Endothelial cell of umbilical vein (primary cell): ENCODE results near the gene CCNY. TPM values are rescaled to one million over a fixed set of nuclear protein-coding genes. Genes with fewer than 3 reads are reported as not detected.

Source experiments
- BruUV-seq: library from RNA; stranded (reverse); fragments of 400-500 nt; replicated peaks from 2 replicates; lab custom pipeline; 2021; lab: Mats Ljungman, UMichigan
- CTCF ChIA-PET: fragments of 300-600, 350-600 bp; sonication (Branson Sonifier 250); formaldehyde crosslinking; loops from one replicate; lab custom pipeline; 2021; ENCODE audit warnings: antibody characterized with exemption, inconsistent platforms; lab: Charles Lee
- POLR2A ChIA-PET: fragments of 300-600, 350-600 bp; sonication (Branson Sonifier 250); formaldehyde crosslinking; loops from one replicate; lab custom pipeline; 2021; ENCODE audit warnings: antibody characterized with exemption, inconsistent platforms; lab: Charles Lee
- DNase-seq: peaks from one replicate; pipeline ENCODE4 v3.0.0-alpha.2; 2011; ENCODE audit warnings: low read depth, low spot score
- FAIRE-seq: peaks from 2 replicates; lab custom pipeline; 2011; peaks lifted over from hg19 to GRCh38; lab: Jason Lieb, UNC
- H2AFZ ChIP-seq: 2 replicates; pipeline ENCODE4 v1.6.0; 2012; ENCODE audit warnings: low read depth, low read length, control low read depth, inconsistent platforms
- H3K27ac ChIP-seq: 2 replicates; pipeline ENCODE4 v1.5.1; 2011; ENCODE audit warnings: low read depth, mild to moderate bottlenecking, control low read depth, low read length, moderate library complexity; ENCODE audit not compliant: insufficient read depth
- H3K27me3 ChIP-seq, 2 experiments: 2 replicates each; pipeline versions ENCODE4 v1.6.0 to v1.6.1; 2011; ENCODE audit warnings: low read length in 2 of 2, mixed read lengths in 1 of 2; ENCODE audit not compliant: control insufficient read depth in 2 of 2, insufficient read depth in 2 of 2
- H3K36me3 ChIP-seq, 2 experiments: 2 replicates in 1 of 2; 3 replicates in 1 of 2; pipeline ENCODE4 v1.5.1; 2011; ENCODE audit warnings: low read length in 2 of 2, mild to moderate bottlenecking in 1 of 2, moderate library complexity in 1 of 2; ENCODE audit not compliant: control insufficient read depth in 2 of 2, insufficient read depth in 2 of 2; ENCODE audit errors: extremely low read depth in 1 of 2
- H3K4me1 ChIP-seq: 3 replicates; pipeline ENCODE4 v1.5.1; 2011; ENCODE audit warnings: mild to moderate bottlenecking, low read length; ENCODE audit not compliant: control insufficient read depth, insufficient read depth; ENCODE audit errors: extremely low read depth
- H3K4me2 ChIP-seq: 2 replicates; pipeline ENCODE4 v1.6.1; 2011; ENCODE audit warnings: low read length, control low read depth, mixed read lengths; ENCODE audit not compliant: insufficient read depth
- H3K4me3 ChIP-seq, 3 experiments: fragments of 200-600 bp in 1 of 3; sonication (generic), shearing (Covaris generic) in 1 of 3; replicated peaks in 1 of 3; 2 replicates each; pipeline ENCODE4 v1.5.1; 2011 to 2016; ENCODE audit warnings: control low read depth in 3 of 3, low read length in 3 of 3, mild to moderate bottlenecking in 2 of 3, inconsistent platforms in 1 of 3, low read depth in 1 of 3, moderate library complexity in 1 of 3; ENCODE audit not compliant: insufficient read depth in 1 of 3
- H3K79me2 ChIP-seq: 2 replicates; pipeline ENCODE4 v1.6.0; 2012; ENCODE audit warnings: low read length, inconsistent platforms; ENCODE audit not compliant: control insufficient read depth, insufficient read depth
- H3K9ac ChIP-seq: replicated peaks from 2 replicates; pipeline ENCODE3; 2011; ENCODE audit warnings: low read length, control low read depth; ENCODE audit not compliant: insufficient read depth; ENCODE audit errors: extremely low read depth
- H3K9me1 ChIP-seq: replicated peaks from 3 replicates; pipeline ENCODE4 v1.6.0; 2011; ENCODE audit warnings: mild to moderate bottlenecking, low read length; ENCODE audit not compliant: control insufficient read depth, insufficient read depth; ENCODE audit errors: extremely low read depth
- H3K9me3 ChIP-seq: replicated peaks from 2 replicates; pipeline ENCODE4 v1.5.1; 2012; ENCODE audit warnings: low read length, inconsistent platforms; ENCODE audit not compliant: control insufficient read depth, insufficient read depth
- H4K20me1 ChIP-seq: replicated peaks from 2 replicates; pipeline ENCODE3; 2011; ENCODE audit warnings: mild to moderate bottlenecking, low read length; ENCODE audit not compliant: control insufficient read depth, insufficient read depth; ENCODE audit errors: extremely low read depth
- EZH2 ChIP-seq: IDR thresholded peaks from 2 replicates; pipeline ENCODE4 v1.6.1; 2012; ENCODE audit warnings: borderline replicate concordance, low read depth, mild to moderate bottlenecking, moderate library complexity, low read length, inconsistent platforms; ENCODE audit not compliant: severe bottlenecking
- GATA2 ChIP-seq: IDR thresholded peaks from 2 replicates; pipeline ENCODE4 v1.7.0; 2011; ENCODE audit warnings: low read depth, mild to moderate bottlenecking, moderate library complexity, mixed read lengths, low read length; ENCODE audit not compliant: insufficient read length, insufficient read depth
- JUN ChIP-seq: IDR thresholded peaks from 2 replicates; pipeline ENCODE4 v1.6.1; 2011; ENCODE audit warnings: borderline replicate concordance, low read depth; ENCODE audit not compliant: insufficient read length, insufficient read depth
- MYC ChIP-seq: IDR thresholded peaks from one replicate; pipeline ENCODE4 v1.6.1; 2011; ENCODE audit warnings: mild to moderate bottlenecking, low read depth, low read length
- POLR2A ChIP-seq: IDR thresholded peaks from 2 replicates; pipeline ENCODE4 v1.6.1; 2012; ENCODE audit warnings: low read depth, mild to moderate bottlenecking, control low read depth, low read length
- dilution Hi-C: fragments of 300-500 bp; cut with MboI; formaldehyde crosslinking; loops from one replicate; pipeline ENCODE4 v1.15.0; 2019; ENCODE audit warnings: low sequenced_read_pairs; ENCODE audit not compliant: extremely low pct_ligation_motif_present
- intact Hi-C: fragments of 100-400 bp; cut with micrococcal nuclease; formaldehyde crosslinking; loops from one replicate; pipeline ENCODE4 v1.10.0; 2022
- polyA plus RNA-seq, 4 experiments: library from polyadenylated mRNA; depleted of rRNA in 3 of 4; stranded (reverse) in 3 of 4; unstranded in 1 of 4; fragments of >200 nt; gene quantifications; 2 replicates each; pipeline versions ENCODE4 v1.2.1 to v1.2.3, GENCODE V29; 2011 to 2012; ENCODE audit warnings: missing spikeins in 1 of 4
- total RNA-seq: library from RNA; stranded (reverse); gene quantifications from 2 replicates; pipeline ENCODE4 v1.2.3, GENCODE V29; 2021
- TF ChIP-seq, protein P1 (sequence below): IDR thresholded peaks from 2 replicates; pipeline ENCODE4 v1.6.1; 2011; ENCODE audit not compliant: insufficient read depth, insufficient read length
- TF ChIP-seq, protein P2 (sequence below), 2 donors: IDR thresholded peaks; 1 replicate in 1 of 2; 2 replicates in 1 of 2; pipeline ENCODE4 v1.5.1; 2011; ENCODE audit warnings: low read length in 2 of 2, mild to moderate bottlenecking in 2 of 2, moderate library complexity in 2 of 2, control low read depth in 1 of 2, inconsistent platforms in 1 of 2, low read depth in 1 of 2; ENCODE audit not compliant: insufficient read depth in 1 of 2; ENCODE audit errors: extremely low read depth in 1 of 2

The CCNY gene
- total and polyA plus RNA-seq, 2 donors (not counting 3 experiments of a cell fraction or from before 2014, with no cell fraction given), result 61.5 to 107 TPM

- H3K4me1 ChIP-seq, result peaks cover 31% of the 10 kb centered on the region
- no peak overlapping the region for H3K9ac ChIP-seq
- no TSS peak for BruUV-seq
- no peaks in the 10 kb centered on the region for H4K20me1 ChIP-seq
- no peaks in the 10 kb centered on the region for H3K27me3 ChIP-seq
- no peak overlapping the region for H3K4me3 ChIP-seq
- no peaks in the 10 kb centered on the region for H3K9me1 ChIP-seq
- TF ChIP-seq, protein P1, sequence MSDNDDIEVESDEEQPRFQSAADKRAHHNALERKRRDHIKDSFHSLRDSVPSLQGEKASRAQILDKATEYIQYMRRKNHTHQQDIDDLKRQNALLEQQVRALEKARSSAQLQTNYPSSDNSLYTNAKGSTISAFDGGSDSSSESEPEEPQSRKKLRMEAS, result no peak
- TF ChIP-seq MYC (no peak), GATA2 (no peak), EZH2 (no peak)
- TF ChIP-seq, protein P2, sequence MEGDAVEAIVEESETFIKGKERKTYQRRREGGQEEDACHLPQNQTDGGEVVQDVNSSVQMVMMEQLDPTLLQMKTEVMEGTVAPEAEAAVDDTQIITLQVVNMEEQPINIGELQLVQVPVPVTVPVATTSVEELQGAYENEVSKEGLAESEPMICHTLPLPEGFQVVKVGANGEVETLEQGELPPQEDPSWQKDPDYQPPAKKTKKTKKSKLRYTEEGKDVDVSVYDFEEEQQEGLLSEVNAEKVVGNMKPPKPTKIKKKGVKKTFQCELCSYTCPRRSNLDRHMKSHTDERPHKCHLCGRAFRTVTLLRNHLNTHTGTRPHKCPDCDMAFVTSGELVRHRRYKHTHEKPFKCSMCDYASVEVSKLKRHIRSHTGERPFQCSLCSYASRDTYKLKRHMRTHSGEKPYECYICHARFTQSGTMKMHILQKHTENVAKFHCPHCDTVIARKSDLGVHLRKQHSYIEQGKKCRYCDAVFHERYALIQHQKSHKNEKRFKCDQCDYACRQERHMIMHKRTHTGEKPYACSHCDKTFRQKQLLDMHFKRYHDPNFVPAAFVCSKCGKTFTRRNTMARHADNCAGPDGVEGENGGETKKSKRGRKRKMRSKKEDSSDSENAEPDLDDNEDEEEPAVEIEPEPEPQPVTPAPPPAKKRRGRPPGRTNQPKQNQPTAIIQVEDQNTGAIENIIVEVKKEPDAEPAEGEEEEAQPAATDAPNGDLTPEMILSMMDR (IDR thresholded peaks at IDR 0.05; ENCODE audit: extremely low read depth in 1 of 2, insufficient read depth in 1 of 2, low read depth in 1 of 2, low read length in 2 of 2), result no peak
- ChIA-PET POLR2A (no interaction called here), CTCF (interaction anchor here (1.0 kb wide), 1 partner anchor 48 kb away, joined by 3 read pairs; no protein-coding TSS in a partner anchor)
- no peak overlapping the region for H3K27ac ChIP-seq
- H3K36me3 ChIP-seq, result no peaks in the 10 kb centered on the region
- no peaks in the 10 kb centered on the region for H3K9me3 ChIP-seq
- intact Hi-C loops, result no loop called here
- DNase-seq, result no peak
- no peak for FAIRE-seq
- no peak overlapping the region for H2AFZ ChIP-seq
- H3K79me2 ChIP-seq, result peaks cover 94% of the 10 kb centered on the region
- dilution Hi-C loops, result no loop called here
- no peak overlapping the region for H3K4me2 ChIP-seq
Observed at GRCh38 chr10:35427543-35427942, 91.2 kb downstream of the CCNY start.

DNA sequence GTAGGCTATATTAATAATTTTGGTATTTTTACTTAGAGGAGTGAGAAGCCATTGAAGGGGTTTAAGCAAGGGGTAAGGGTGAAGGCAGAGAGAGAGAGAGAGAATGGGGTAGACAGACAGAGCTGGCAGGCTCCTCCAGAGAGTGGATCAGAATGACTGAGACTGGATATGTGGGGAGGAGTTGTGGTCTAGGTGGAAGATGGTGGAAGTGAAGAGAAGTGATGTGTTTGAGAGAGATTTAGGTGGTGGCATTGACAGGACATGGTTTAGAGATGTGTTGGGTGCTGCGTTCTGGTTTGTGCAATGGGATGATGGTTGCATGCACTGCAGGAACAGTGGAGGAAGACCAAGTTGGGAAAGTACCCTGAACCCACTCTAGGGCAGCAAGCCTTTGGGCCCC is 92.2 kb downstream of the CCNY start:
- Histone ChIP-seq H3K9me3 (no peaks in the 10 kb centered on the region), H3K4me2 (no peak overlapping the region), H4K20me1 (no peaks in the 10 kb centered on the region), H3K36me3 (no peaks in the 10 kb centered on the region), H3K4me1 (peaks cover 21% of the 10 kb centered on the region), H3K4me3 (no peak overlapping the region), H3K79me2 (peaks cover 94% of the 10 kb centered on the region), H3K27ac (no peak overlapping the region), H2AFZ (no peak overlapping the region), H3K9ac (no peak overlapping the region), H3K27me3 (no peaks in the 10 kb centered on the region), H3K9me1 (no peaks in the 10 kb centered on the region)
- dilution Hi-C loops, result no loop called here
- intact Hi-C loops, result no loop called here
- ChIA-PET CTCF (no interaction called here), POLR2A (no interaction called here)
- BruUV-seq, result no TSS peak
- FAIRE-seq (no peak), DNase-seq (no peak)
- TF ChIP-seq JUN (no peak), POLR2A (no peak)
- TF ChIP-seq, protein P2 (IDR thresholded peaks at IDR 0.05; ENCODE audit: extremely low read depth in 1 of 2, insufficient read depth in 1 of 2, low read depth in 1 of 2, low read length in 2 of 2), result no peak
